ENCODE results near the gene IGHMBP2.

The IGHMBP2 gene

DNA sequence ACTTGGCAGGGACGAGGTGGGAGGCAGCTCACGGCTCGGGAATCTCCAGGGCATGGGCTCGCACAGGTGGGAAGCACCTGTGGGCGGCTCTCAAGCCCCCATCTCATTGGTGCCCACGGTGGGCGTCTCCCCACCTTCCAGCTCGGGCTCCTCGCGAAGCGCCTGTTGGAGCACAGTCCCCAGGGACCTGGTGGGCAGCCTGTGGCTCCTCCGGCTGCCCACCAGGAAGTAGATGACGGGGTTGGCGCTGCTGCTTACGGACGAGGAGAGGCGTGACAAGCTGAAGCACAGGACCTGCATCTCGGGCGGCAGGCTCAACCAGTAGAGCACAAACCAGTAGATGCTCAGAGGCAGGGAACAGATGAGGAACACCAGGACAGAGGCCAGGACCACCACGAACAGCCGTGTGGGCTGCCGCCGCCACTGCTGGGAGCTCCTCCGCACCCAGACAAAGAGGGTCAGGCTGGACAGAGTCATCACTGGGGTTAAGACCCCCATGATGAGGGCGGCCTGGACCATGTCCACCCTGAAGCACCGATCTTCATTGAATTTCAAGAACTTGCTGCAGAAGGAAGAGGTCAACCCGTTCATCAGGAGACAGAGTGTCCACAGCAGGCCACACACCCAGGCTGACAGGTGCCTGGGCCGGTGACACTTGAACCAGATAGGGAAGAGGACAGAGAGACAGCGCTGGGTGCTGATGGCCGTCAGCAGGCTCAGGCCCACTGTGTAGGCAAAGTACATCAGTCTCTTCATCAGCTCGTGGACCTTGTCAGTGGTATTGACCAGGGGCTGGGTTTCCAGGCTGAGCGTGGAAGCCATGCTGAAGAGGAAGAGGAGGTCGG lies 76.5 kb downstream of the IGHMBP2 start:
- TF ChIP-seq MYC (IDR thresholded peaks at IDR 0.05; ENCODE audit: low read depth, low read length), result no peak
- TF ChIP-seq POLR2A (IDR thresholded peaks at IDR 0.05; ENCODE audit: extremely low read depth, insufficient read length), result no peak
- peak; percentile 47 for DNase-seq (ENCODE audit: low read depth)

DNA sequence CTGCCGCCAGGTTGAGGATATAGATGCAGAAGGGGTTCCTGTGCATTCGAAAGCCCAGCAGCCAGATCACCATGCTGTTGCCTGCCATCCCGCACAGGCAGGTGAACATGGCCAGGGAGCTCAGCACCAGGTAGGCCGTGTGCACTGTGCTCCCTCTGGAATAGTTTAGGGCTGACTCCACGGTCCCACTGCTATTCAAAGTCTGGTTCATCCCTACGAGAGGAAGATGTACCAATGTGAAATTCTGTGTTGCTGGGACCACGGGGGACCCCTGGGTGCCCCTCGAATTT lies 77.0 kb downstream of the IGHMBP2 start, which contains the start of gene MRGPRD:
Gene MRGPRD (minus strand): TSS at position 211 of the 290 bp plus-strand sequence. CDS start 0 bp downstream, at position 211.
- TF ChIP-seq MYC (IDR thresholded peaks at IDR 0.05; ENCODE audit: low read depth, low read length) (no peak), MAX (IDR thresholded peaks at IDR 0.05; ENCODE audit: low read depth, low read length) (no peak), POLR2A (IDR thresholded peaks at IDR 0.05; ENCODE audit: extremely low read depth, insufficient read length) (no peak)
- TF ChIP-seq, protein P1, sequence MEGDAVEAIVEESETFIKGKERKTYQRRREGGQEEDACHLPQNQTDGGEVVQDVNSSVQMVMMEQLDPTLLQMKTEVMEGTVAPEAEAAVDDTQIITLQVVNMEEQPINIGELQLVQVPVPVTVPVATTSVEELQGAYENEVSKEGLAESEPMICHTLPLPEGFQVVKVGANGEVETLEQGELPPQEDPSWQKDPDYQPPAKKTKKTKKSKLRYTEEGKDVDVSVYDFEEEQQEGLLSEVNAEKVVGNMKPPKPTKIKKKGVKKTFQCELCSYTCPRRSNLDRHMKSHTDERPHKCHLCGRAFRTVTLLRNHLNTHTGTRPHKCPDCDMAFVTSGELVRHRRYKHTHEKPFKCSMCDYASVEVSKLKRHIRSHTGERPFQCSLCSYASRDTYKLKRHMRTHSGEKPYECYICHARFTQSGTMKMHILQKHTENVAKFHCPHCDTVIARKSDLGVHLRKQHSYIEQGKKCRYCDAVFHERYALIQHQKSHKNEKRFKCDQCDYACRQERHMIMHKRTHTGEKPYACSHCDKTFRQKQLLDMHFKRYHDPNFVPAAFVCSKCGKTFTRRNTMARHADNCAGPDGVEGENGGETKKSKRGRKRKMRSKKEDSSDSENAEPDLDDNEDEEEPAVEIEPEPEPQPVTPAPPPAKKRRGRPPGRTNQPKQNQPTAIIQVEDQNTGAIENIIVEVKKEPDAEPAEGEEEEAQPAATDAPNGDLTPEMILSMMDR (IDR thresholded peaks at IDR 0.05; ENCODE audit: low read depth, low read length), result no peak
- no peak for DNase-seq (ENCODE audit: low read depth)
- H3K4me3 ChIP-seq (ENCODE audit: low read depth, low read length), result no peak within 1 kb of the TSS

More for the DNA sequence above, 76.5 kb downstream of the IGHMBP2 start:
- no peak overlapping the region for H3K4me3 ChIP-seq (ENCODE audit: low read depth, low read length)

DNA sequence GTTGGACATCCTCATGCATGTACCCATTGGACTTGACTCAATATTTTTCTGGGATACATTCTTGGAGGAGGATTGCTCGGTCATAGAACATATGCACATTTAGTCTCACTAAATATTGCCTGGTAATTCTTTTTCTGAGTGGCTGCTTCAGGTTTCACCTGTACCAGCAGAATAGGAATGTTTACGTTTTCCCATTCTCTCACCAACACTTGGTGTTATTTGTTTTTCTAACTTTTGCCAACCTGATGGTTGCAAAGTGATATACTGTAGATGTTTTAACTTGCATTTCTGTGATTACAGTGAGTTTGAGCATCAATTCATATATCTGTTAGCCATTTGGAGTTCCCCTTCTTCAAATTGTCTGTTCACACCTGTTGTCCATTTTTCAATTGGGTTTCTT lies 78.4 kb downstream of the IGHMBP2 start:
- no peak for TF ChIP-seq MAX (IDR thresholded peaks at IDR 0.05; ENCODE audit: low read depth, low read length)
- TF ChIP-seq, protein P1 (IDR thresholded peaks at IDR 0.05; ENCODE audit: low read depth, low read length), result no peak
- no peak for TF ChIP-seq POLR2A (IDR thresholded peaks at IDR 0.05; ENCODE audit: extremely low read depth, insufficient read length)
- no peak for TF ChIP-seq MYC (IDR thresholded peaks at IDR 0.05; ENCODE audit: low read depth, low read length)

DNA sequence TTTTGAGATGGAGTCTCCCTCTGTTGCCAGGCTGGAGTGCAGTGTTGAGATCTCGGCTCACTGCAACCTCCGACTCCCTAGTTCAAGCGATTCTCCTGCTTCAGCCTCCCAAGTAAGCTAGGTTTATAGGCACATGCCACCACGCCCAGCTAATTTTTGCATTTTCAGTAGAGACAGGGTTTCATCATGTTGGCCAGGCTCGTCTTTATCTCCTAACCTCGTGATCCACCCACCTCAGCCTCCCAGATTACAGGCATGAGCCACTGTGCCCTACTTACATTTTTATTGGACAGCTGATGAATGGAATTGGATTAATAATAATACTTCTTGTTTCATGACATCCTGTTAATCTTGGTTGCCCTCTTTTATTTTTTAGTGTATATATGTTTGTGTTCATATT lies 80.1 kb downstream of the IGHMBP2 start:
- DNase-seq (ENCODE audit: low read depth), result no peak
- no peak overlapping the region for H3K4me3 ChIP-seq (ENCODE audit: low read depth, low read length)
- TF ChIP-seq MYC (IDR thresholded peaks at IDR 0.05; ENCODE audit: low read depth, low read length) (no peak), POLR2A (IDR thresholded peaks at IDR 0.05; ENCODE audit: extremely low read depth, insufficient read length) (no peak), MAX (IDR thresholded peaks at IDR 0.05; ENCODE audit: low read depth, low read length) (no peak)
- TF ChIP-seq, protein P1 (IDR thresholded peaks at IDR 0.05; ENCODE audit: low read depth, low read length), result no peak

More for the DNA sequence above, 78.4 kb downstream of the IGHMBP2 start:
- no peak overlapping the region for H3K4me3 ChIP-seq (ENCODE audit: low read depth, low read length)
- no peak for DNase-seq (ENCODE audit: low read depth)

- no peak for TF ChIP-seq POLR2A (IDR thresholded peaks at IDR 0.05; ENCODE audit: extremely low read depth, insufficient read length)
- TF ChIP-seq, protein P1 (IDR thresholded peaks at IDR 0.05; ENCODE audit: low read depth, low read length), result no peak
- no peak for TF ChIP-seq MAX (IDR thresholded peaks at IDR 0.05; ENCODE audit: low read depth, low read length)
- DNase-seq (ENCODE audit: low read depth), result no peak
- no peak overlapping the region for H3K4me3 ChIP-seq (ENCODE audit: low read depth, low read length)
Observed at GRCh38 chr11:68987211-68987610, 83.5 kb downstream of the IGHMBP2 start.

DNA sequence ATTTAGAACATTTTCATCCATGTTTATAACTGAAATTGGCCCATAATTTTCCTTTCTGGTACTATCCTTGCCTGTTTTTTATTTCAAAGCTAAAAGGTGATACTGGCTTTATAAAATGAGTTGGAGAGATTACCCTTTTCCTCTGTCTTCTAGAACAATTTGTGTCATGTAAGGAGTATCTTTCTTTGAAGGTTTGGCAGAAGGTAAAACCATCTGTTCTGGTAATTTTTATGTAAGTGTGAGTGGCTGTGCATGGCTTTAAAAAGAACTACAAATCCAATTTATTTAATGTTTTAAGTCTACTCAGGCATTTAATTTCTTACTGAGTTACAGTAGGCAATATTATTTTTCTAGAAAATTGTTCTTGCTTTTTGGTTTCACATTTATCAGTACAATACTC lies 84.8 kb downstream of the IGHMBP2 start:
- DNase-seq (ENCODE audit: low read depth), result no peak
- TF ChIP-seq MAX (IDR thresholded peaks at IDR 0.05; ENCODE audit: low read depth, low read length) (no peak), POLR2A (IDR thresholded peaks at IDR 0.05; ENCODE audit: extremely low read depth, insufficient read length) (no peak), MYC (IDR thresholded peaks at IDR 0.05; ENCODE audit: low read depth, low read length) (no peak)
- TF ChIP-seq, protein P1 (IDR thresholded peaks at IDR 0.05; ENCODE audit: low read depth, low read length), result no peak
- no peak overlapping the region for H3K4me3 ChIP-seq (ENCODE audit: low read depth, low read length)

Measured in NB4 (cell line).